HCT116 (cell line): ENCODE data around the gene MYO3B. TPM values are rescaled to one million over a fixed set of nuclear protein-coding genes. Genes with fewer than 3 reads are reported as not detected.
A peak's percentile ranks its signal among the peaks of the same experiment; 100 is the strongest.

Experiments
- ATAC-seq: fragments of 200-7000 bp; cut with Tn5 transposase; 2 replicates; pipeline ENCODE4 v1.9.1; 2020; ENCODE audit warnings: mild to moderate bottlenecking, moderate library complexity
- BruUV-seq: library from RNA; stranded (reverse); fragments of 400-500 nt; replicated peaks from 2 replicates; lab custom pipeline; 2021; lab: Mats Ljungman, UMichigan
- CTCF ChIA-PET: fragments of 300-600 bp; sonication (Branson Sonifier 250); formaldehyde crosslinking; loops from one replicate; lab custom pipeline; 2021; ENCODE audit warnings: antibody characterized with exemption; lab: Charles Lee
- POLR2A ChIA-PET: fragments of 300-600, 350-600 bp; sonication (Branson Sonifier 250); formaldehyde crosslinking; loops from one replicate; lab custom pipeline; 2021; ENCODE audit warnings: antibody characterized with exemption; lab: Charles Lee
- RAD21 ChIA-PET, 2 experiments: fragments of 300-600 bp; sonication (Branson Sonifier 250); formaldehyde crosslinking; loops; one replicate each; lab custom pipeline; 2023; ENCODE audit warnings: low total read pairs in 2 of 2; ENCODE audit not compliant: uncharacterized antibody in 2 of 2, unreplicated experiment in 2 of 2, low non-redundant PET in 1 of 2; lab: Charles Lee
- DNase-seq: peaks from one replicate; pipeline ENCODE4 v3.0.0-alpha.2; 2010; ENCODE audit warnings: low read depth, low spot score
- H2AFZ ChIP-seq: fragments of 200-600 bp; shearing (Covaris generic), sonication (generic); 2 replicates; pipeline ENCODE4 v1.6.1; 2017; ENCODE audit warnings: low read depth, mixed run types, mixed read lengths, antibody characterized with exemption, low read length; ENCODE audit not compliant: poor library complexity, severe bottlenecking
- H3K27ac ChIP-seq: 2 replicates; pipeline ENCODE4 v1.5.1; 2012; ENCODE audit warnings: low read depth, low read length
- H3K27me3 ChIP-seq: fragments of 200-600 bp; sonication (generic); 2 replicates; pipeline ENCODE4 v1.6.1; 2016; ENCODE audit warnings: mixed run types, low read length, mixed read lengths; ENCODE audit not compliant: insufficient read depth
- H3K36me3 ChIP-seq, 2 experiments: fragments of 200-500 bp in 1 of 2; fragments of 200-600 bp in 1 of 2; sonication (Bioruptor generic) in 1 of 2; sonication (generic) in 1 of 2; 2 replicates each; pipeline versions ENCODE4 v1.5.1 to v1.6.1; 2014 to 2016; ENCODE audit warnings: low read length in 2 of 2, inconsistent platforms in 1 of 2, mixed read lengths in 1 of 2, mixed run types in 1 of 2; ENCODE audit not compliant: insufficient read depth in 2 of 2, control insufficient read depth in 1 of 2
- H3K4me1 ChIP-seq, 2 experiments: fragments of 200-600 bp in 1 of 2; sonication (generic) in 1 of 2; 2 replicates each; pipeline versions ENCODE4 v1.5.1 to v1.6.1; 2012 to 2017; ENCODE audit warnings: low read length in 2 of 2, inconsistent platforms in 1 of 2, mild to moderate bottlenecking in 1 of 2, mixed read lengths in 1 of 2, mixed run types in 1 of 2, moderate library complexity in 1 of 2; ENCODE audit not compliant: insufficient read depth in 2 of 2, control insufficient read depth in 1 of 2
- H3K4me2 ChIP-seq: fragments of 200-600 bp; sonication (generic); 2 replicates; pipeline ENCODE4 v1.6.1; 2017; ENCODE audit warnings: mixed run types, low read length, mixed read lengths
- H3K4me3 ChIP-seq, 2 experiments: fragments of 200-600 bp in 1 of 2; sonication (generic) in 1 of 2; replicated peaks in 1 of 2; 2 replicates each; pipeline ENCODE4 v1.5.1; 2011 to 2016; ENCODE audit warnings: low read length in 2 of 2, control low read depth in 1 of 2, low read depth in 1 of 2, mild to moderate bottlenecking in 1 of 2, mixed read lengths in 1 of 2, mixed run types in 1 of 2
- H3K79me2 ChIP-seq: fragments of 200-600 bp; sonication (generic); 2 replicates; pipeline ENCODE4 v1.6.1; 2017; ENCODE audit warnings: mild to moderate bottlenecking, mixed run types, low read length, moderate library complexity, mixed read lengths; ENCODE audit not compliant: insufficient read depth
- H3K9ac ChIP-seq: fragments of 200-600 bp; sonication (generic); 2 replicates; pipeline ENCODE4 v1.6.1; 2016; ENCODE audit warnings: low read length, mixed read lengths
- H3K9me2 ChIP-seq: fragments of 200-600 bp; sonication (generic), shearing (Covaris generic); 2 replicates; pipeline ENCODE4 v1.6.1; 2017; ENCODE audit warnings: mixed run types, mild to moderate bottlenecking, moderate library complexity; ENCODE audit not compliant: insufficient read depth
- H3K9me3 ChIP-seq, 2 experiments: fragments of 200-500 bp in 1 of 2; fragments of 200-600 bp in 1 of 2; sonication (Bioruptor generic) in 1 of 2; sonication (generic) in 1 of 2; 2 replicates each; pipeline ENCODE4 v1.6.1; 2014 to 2017; ENCODE audit warnings: low read length in 2 of 2, mixed read lengths in 2 of 2, inconsistent platforms in 1 of 2, low read depth in 1 of 2, mild to moderate bottlenecking in 1 of 2, mixed run types in 1 of 2, moderate library complexity in 1 of 2; ENCODE audit not compliant: control insufficient read depth in 1 of 2, insufficient read depth in 1 of 2
- H4K20me1 ChIP-seq: fragments of 200-600 bp; sonication (generic), shearing (Covaris generic); 2 replicates; pipeline ENCODE4 v1.6.1; 2017; ENCODE audit warnings: mixed run types, mild to moderate bottlenecking, moderate library complexity; ENCODE audit not compliant: insufficient read depth
- CBX3 ChIP-seq: IDR thresholded peaks from 2 replicates; pipeline ENCODE4 v1.6.1; 2012; ENCODE audit warnings: low read depth
- CEBPB ChIP-seq: IDR thresholded peaks from 2 replicates; pipeline ENCODE4 v1.6.1; 2012; ENCODE audit warnings: low read depth
- EGR1 ChIP-seq: IDR thresholded peaks from 2 replicates; pipeline ENCODE4 v1.6.1; 2012; ENCODE audit warnings: low read depth
- ELF1 ChIP-seq: IDR thresholded peaks from 2 replicates; pipeline ENCODE4 v1.6.1; 2012; ENCODE audit warnings: low read depth, borderline replicate concordance
- EZH2phosphoT487 ChIP-seq: fragments of 200-600 bp; IDR thresholded peaks from 2 replicates; pipeline ENCODE4 v1.6.1; 2018; ENCODE audit warnings: antibody characterized with exemption, borderline replicate concordance
- SIN3A ChIP-seq: IDR thresholded peaks from 2 replicates; pipeline ENCODE4 v1.6.1; 2012; ENCODE audit warnings: low read depth
- SP1 ChIP-seq: IDR thresholded peaks from 2 replicates; pipeline ENCODE4 v1.6.1; 2012; ENCODE audit warnings: low read depth
- SRF ChIP-seq: IDR thresholded peaks from 2 replicates; pipeline ENCODE4 v1.6.1; 2012; ENCODE audit warnings: low read depth
- TCF7L2 ChIP-seq: IDR thresholded peaks from 2 replicates; pipeline ENCODE4 v1.7.0; 2011; ENCODE audit warnings: borderline replicate concordance, inconsistent platforms; ENCODE audit not compliant: insufficient read depth, insufficient read length; ENCODE audit errors: extremely low read depth
- ZFX ChIP-seq: fragments of 450-650 bp; IDR thresholded peaks from 2 replicates; pipeline ENCODE4 v1.6.1; 2017
- ZNF274 ChIP-seq: fragments of 200-500 bp; sonication (Bioruptor generic); IDR thresholded peaks from 2 replicates; pipeline ENCODE4 v1.6.1; 2014; ENCODE audit warnings: mild to moderate bottlenecking, low read depth, low read length, inconsistent platforms
- intact Hi-C: fragments of 100-400 bp; cut with micrococcal nuclease; formaldehyde crosslinking; loops from 2 replicates; pipeline ENCODE4 v1.10.0; 2022
- total RNA-seq: library from RNA; stranded (reverse); gene quantifications from one replicate; pipeline ENCODE4 v1.2.1, GENCODE V29; 2021; ENCODE audit not compliant: unreplicated experiment
- TF ChIP-seq, protein P1 (sequence below): IDR thresholded peaks from 2 replicates; pipeline ENCODE4 v1.6.1; 2012; ENCODE audit warnings: low read depth
- TF ChIP-seq, protein P2 (sequence below), 3 experiments: fragments of 200-600 bp in 1 of 3; sonication (generic) in 1 of 3; IDR thresholded peaks in 2 of 3; conservative IDR thresholded peaks in 1 of 3; 2 replicates each; pipeline ENCODE4 v1.5.1; 2012 to 2017; ENCODE audit warnings: low read depth in 2 of 3, low read length in 2 of 3, antibody characterized with exemption in 1 of 3, borderline replicate concordance in 1 of 3, control low read depth in 1 of 3, mild to moderate bottlenecking in 1 of 3, mixed read lengths in 1 of 3, mixed run types in 1 of 3, moderate library complexity in 1 of 3; ENCODE audit not compliant: insufficient read depth in 1 of 3
- TF ChIP-seq, protein P3 (sequence below): IDR thresholded peaks from 2 replicates; pipeline ENCODE4 v1.6.1; 2011; ENCODE audit warnings: mild to moderate bottlenecking, low read length, moderate library complexity; ENCODE audit not compliant: insufficient replicate concordance; ENCODE audit errors: extremely low read depth
- TF ChIP-seq, protein P4 (sequence below): IDR thresholded peaks from 2 replicates; pipeline ENCODE4 v1.6.1; 2012
- TF ChIP-seq, protein P5 (sequence below): IDR thresholded peaks from 2 replicates; pipeline ENCODE4 v1.6.1; 2012

Gene MYO3B
- total RNA-seq, 1 experiment from 2014 or later, result not detected

DNA sequence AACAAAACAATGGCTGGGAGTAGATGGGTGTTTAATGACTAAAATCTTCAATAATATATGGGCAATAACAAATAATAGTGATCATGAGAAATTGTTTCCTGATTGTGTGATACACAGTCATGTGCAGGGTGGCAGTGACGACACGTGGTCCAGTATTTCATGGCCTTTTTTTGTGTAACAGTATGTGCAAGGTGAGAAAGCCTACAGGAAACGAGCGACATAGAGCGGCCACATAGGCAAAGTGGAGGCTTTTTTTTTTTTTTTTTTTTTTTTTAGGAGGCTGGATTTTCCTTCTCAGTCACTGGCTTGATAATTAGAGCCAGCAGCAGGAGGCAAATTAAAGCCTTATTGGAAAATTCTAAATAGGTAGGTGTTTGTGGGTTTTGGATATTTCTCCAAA lies 123.7 kb downstream of the MYO3B start:
- H3K4me3 ChIP-seq, result no peak overlapping the region
- H4K20me1 ChIP-seq, result no peaks in the 10 kb centered on the region
- no peak for ATAC-seq
- no peak for DNase-seq
- POLR2A ChIA-PET, result no interaction called here
- RAD21 ChIA-PET, result no interaction called here
- no peaks in the 10 kb centered on the region for H3K79me2 ChIP-seq
- intact Hi-C loops, result no loop called here
- no peaks in the 10 kb centered on the region for H3K4me1 ChIP-seq
- H3K9ac ChIP-seq, result no peak overlapping the region
- peak overlapping the region; percentile 37 for H2AFZ ChIP-seq
- H3K36me3 ChIP-seq, result no peaks in the 10 kb centered on the region
- no peaks in the 10 kb centered on the region for H3K27me3 ChIP-seq
- no peak overlapping the region for H3K4me2 ChIP-seq
- TF ChIP-seq CEBPB (no peak), ZFX (no peak), SP1 (no peak), ELF1 (no peak), SIN3A (no peak), SRF (no peak), ZNF274 (no peak), CBX3 (no peak), EGR1 (no peak), EZH2phosphoT487 (no peak), TCF7L2 (no peak)
- TF ChIP-seq, protein P1, sequence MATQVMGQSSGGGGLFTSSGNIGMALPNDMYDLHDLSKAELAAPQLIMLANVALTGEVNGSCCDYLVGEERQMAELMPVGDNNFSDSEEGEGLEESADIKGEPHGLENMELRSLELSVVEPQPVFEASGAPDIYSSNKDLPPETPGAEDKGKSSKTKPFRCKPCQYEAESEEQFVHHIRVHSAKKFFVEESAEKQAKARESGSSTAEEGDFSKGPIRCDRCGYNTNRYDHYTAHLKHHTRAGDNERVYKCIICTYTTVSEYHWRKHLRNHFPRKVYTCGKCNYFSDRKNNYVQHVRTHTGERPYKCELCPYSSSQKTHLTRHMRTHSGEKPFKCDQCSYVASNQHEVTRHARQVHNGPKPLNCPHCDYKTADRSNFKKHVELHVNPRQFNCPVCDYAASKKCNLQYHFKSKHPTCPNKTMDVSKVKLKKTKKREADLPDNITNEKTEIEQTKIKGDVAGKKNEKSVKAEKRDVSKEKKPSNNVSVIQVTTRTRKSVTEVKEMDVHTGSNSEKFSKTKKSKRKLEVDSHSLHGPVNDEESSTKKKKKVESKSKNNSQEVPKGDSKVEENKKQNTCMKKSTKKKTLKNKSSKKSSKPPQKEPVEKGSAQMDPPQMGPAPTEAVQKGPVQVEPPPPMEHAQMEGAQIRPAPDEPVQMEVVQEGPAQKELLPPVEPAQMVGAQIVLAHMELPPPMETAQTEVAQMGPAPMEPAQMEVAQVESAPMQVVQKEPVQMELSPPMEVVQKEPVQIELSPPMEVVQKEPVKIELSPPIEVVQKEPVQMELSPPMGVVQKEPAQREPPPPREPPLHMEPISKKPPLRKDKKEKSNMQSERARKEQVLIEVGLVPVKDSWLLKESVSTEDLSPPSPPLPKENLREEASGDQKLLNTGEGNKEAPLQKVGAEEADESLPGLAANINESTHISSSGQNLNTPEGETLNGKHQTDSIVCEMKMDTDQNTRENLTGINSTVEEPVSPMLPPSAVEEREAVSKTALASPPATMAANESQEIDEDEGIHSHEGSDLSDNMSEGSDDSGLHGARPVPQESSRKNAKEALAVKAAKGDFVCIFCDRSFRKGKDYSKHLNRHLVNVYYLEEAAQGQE, result no peak
- TF ChIP-seq, protein P2, sequence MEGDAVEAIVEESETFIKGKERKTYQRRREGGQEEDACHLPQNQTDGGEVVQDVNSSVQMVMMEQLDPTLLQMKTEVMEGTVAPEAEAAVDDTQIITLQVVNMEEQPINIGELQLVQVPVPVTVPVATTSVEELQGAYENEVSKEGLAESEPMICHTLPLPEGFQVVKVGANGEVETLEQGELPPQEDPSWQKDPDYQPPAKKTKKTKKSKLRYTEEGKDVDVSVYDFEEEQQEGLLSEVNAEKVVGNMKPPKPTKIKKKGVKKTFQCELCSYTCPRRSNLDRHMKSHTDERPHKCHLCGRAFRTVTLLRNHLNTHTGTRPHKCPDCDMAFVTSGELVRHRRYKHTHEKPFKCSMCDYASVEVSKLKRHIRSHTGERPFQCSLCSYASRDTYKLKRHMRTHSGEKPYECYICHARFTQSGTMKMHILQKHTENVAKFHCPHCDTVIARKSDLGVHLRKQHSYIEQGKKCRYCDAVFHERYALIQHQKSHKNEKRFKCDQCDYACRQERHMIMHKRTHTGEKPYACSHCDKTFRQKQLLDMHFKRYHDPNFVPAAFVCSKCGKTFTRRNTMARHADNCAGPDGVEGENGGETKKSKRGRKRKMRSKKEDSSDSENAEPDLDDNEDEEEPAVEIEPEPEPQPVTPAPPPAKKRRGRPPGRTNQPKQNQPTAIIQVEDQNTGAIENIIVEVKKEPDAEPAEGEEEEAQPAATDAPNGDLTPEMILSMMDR (IDR thresholded peaks at IDR 0.05 in 2 of 3, conservative IDR thresholded peaks at IDR 0.05 in 1 of 3; ENCODE audit: borderline replicate concordance in 1 of 3, insufficient read depth in 1 of 3, low read depth in 2 of 3, low read length in 2 of 3), result no peak
- TF ChIP-seq, protein P3, sequence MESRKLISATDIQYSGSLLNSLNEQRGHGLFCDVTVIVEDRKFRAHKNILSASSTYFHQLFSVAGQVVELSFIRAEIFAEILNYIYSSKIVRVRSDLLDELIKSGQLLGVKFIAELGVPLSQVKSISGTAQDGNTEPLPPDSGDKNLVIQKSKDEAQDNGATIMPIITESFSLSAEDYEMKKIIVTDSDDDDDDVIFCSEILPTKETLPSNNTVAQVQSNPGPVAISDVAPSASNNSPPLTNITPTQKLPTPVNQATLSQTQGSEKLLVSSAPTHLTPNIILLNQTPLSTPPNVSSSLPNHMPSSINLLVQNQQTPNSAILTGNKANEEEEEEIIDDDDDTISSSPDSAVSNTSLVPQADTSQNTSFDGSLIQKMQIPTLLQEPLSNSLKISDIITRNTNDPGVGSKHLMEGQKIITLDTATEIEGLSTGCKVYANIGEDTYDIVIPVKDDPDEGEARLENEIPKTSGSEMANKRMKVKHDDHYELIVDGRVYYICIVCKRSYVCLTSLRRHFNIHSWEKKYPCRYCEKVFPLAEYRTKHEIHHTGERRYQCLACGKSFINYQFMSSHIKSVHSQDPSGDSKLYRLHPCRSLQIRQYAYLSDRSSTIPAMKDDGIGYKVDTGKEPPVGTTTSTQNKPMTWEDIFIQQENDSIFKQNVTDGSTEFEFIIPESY, result no peak
- TF ChIP-seq, protein P4, sequence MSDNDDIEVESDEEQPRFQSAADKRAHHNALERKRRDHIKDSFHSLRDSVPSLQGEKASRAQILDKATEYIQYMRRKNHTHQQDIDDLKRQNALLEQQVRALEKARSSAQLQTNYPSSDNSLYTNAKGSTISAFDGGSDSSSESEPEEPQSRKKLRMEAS, result no peak
- TF ChIP-seq, protein P5, sequence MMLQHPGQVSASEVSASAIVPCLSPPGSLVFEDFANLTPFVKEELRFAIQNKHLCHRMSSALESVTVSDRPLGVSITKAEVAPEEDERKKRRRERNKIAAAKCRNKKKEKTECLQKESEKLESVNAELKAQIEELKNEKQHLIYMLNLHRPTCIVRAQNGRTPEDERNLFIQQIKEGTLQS, result no peak
- TF ChIP-seq, all 23 proteins: peak for 0
- CTCF ChIA-PET, result no interaction called here
- H3K9me3 ChIP-seq, result no peaks in the 10 kb centered on the region
- BruUV-seq, result no TSS peak
- no peaks in the 10 kb centered on the region for H3K9me2 ChIP-seq
- H3K27ac ChIP-seq, result no peak overlapping the region
